Panc1 (cell line): Measurements from ENCODE around the gene GTF3C5. TPM values are rescaled to one million over a fixed set of nuclear protein-coding genes. Genes with fewer than 3 reads are reported as not detected.

Source experiments
- ATAC-seq: fragments of 200-7000 bp; cut with Tn5 transposase; 2 replicates; pipeline ENCODE4 v1.9.1; 2020; ENCODE audit warnings: mild to moderate bottlenecking, moderate library complexity
- BruUV-seq: library from RNA; stranded (reverse); fragments of 400-500 nt; replicated peaks from 2 replicates; lab custom pipeline; 2021; lab: Mats Ljungman, UMichigan
- CTCF ChIA-PET: fragments of 300-600 bp; sonication (Branson Sonifier 250); formaldehyde crosslinking; loops from one replicate; lab custom pipeline; 2022; ENCODE audit warnings: antibody characterized with exemption; lab: Charles Lee
- POLR2A ChIA-PET: fragments of 300-600 bp; sonication (Branson Sonifier 250); formaldehyde crosslinking; loops from one replicate; lab custom pipeline; 2022; ENCODE audit warnings: antibody characterized with exemption; lab: Charles Lee
- DNase-seq: peaks from one replicate; pipeline ENCODE4 v3.0.0-alpha.2; 2010; ENCODE audit warnings: low read depth, low spot score
- H3K27ac ChIP-seq: 2 replicates; pipeline ENCODE4 v1.5.1; 2011; ENCODE audit warnings: mild to moderate bottlenecking, low read length, inconsistent platforms
- H3K27me3 ChIP-seq: fragments of 200-500 bp; sonication (Bioruptor generic); 2 replicates; pipeline ENCODE4 v1.6.0; 2014; ENCODE audit warnings: low read length, inconsistent platforms; ENCODE audit not compliant: control insufficient read depth, insufficient read depth
- H3K36me3 ChIP-seq: fragments of 200-500 bp; sonication (Bioruptor generic); 2 replicates; pipeline ENCODE4 v1.5.1; 2014; ENCODE audit warnings: inconsistent platforms, mild to moderate bottlenecking, low read length, moderate library complexity; ENCODE audit not compliant: control insufficient read depth, insufficient read depth
- H3K4me1 ChIP-seq: 2 replicates; pipeline ENCODE4 v1.5.1; 2011; ENCODE audit warnings: inconsistent platforms, mild to moderate bottlenecking, low read length, moderate library complexity; ENCODE audit not compliant: control insufficient read depth, insufficient read depth
- H3K4me3 ChIP-seq, 2 experiments: 2 replicates each; pipeline ENCODE4 v1.5.1; 2011 to 2012; ENCODE audit warnings: low read depth in 2 of 2, low read length in 2 of 2, mild to moderate bottlenecking in 2 of 2, inconsistent platforms in 1 of 2, moderate library complexity in 1 of 2
- H3K9me3 ChIP-seq: fragments of 200-500 bp; sonication (Bioruptor generic); 2 replicates; pipeline ENCODE4 v1.5.1; 2014; ENCODE audit warnings: low read depth, mild to moderate bottlenecking, inconsistent platforms, low read length, moderate library complexity; ENCODE audit not compliant: control insufficient read depth, insufficient read depth
- POLR2AphosphoS5 ChIP-seq: IDR thresholded peaks from 2 replicates; pipeline ENCODE4 v1.6.1; 2012; ENCODE audit warnings: mild to moderate bottlenecking, low read depth, low read length, moderate library complexity
- REST ChIP-seq, 2 experiments: IDR thresholded peaks; 2 replicates each; pipeline ENCODE4 v1.6.1; 2011 to 2012; ENCODE audit warnings: low read depth in 2 of 2, control low read depth in 1 of 2, low read length in 1 of 2, mild to moderate bottlenecking in 1 of 2, moderate library complexity in 1 of 2; ENCODE audit not compliant: insufficient read depth in 1 of 2
- SIN3A ChIP-seq: IDR thresholded peaks from 2 replicates; pipeline ENCODE4 v1.6.1; 2012; ENCODE audit warnings: low read depth, mild to moderate bottlenecking, low read length, moderate library complexity, borderline replicate concordance; ENCODE audit not compliant: insufficient read depth
- TCF7L2 ChIP-seq: IDR thresholded peaks from 2 replicates; pipeline ENCODE4 v1.6.1; 2011; ENCODE audit warnings: mild to moderate bottlenecking, low read depth, low read length, inconsistent platforms
- in situ Hi-C: cut with HindIII; loops from 2 replicates; pipeline ENCODE4 v1.10.0; 2016; ENCODE audit warnings: low sequenced_read_pairs, low pct_unique_long_range_greater_than_20kb
- intact Hi-C: fragments of 100-400 bp; cut with micrococcal nuclease; formaldehyde crosslinking; loops from one replicate; pipeline ENCODE4 v1.10.0; 2022; ENCODE audit not compliant: unreplicated experiment
- total RNA-seq: library from RNA; stranded (reverse); gene quantifications from one replicate; pipeline ENCODE4 v1.2.1, GENCODE V29; 2021; ENCODE audit not compliant: unreplicated experiment
- TF ChIP-seq, protein P1 (sequence below): fragments of 450-650 bp; IDR thresholded peaks from 2 replicates; pipeline ENCODE4 v1.5.1; 2017; ENCODE audit warnings: mild to moderate bottlenecking

GTF3C5 gene
- total RNA-seq, 1 experiment from 2014 or later = 47.7 TPM

DNA sequence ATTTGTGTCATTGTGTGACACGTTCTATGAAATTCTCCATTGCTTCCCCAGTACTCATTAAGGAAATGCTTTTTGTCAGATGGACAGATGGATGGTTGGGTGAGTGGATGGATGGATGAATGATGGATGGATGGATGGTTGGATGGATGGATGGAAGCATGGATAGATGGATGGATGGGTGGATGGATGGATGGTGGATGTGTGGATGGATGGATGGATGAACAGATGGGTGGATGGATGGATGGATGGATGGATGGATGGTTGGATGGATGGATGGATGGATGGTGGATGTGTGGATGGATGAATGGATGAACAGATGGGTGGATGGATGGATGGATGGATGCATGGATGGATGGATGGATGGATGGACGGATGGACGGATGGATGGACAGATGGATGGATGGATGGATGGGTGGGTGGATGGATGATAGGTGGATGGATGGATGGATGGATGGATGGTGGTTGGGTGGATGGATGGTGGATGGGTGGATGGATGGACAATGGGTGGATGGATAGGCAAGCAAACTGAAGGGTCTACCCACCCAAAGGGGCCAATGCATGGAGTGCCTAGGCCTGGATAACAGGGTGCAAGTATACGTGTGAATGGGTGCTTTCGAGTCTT lies 24.0 kb upstream of the GTF3C5 start:
- Histone ChIP-seq H3K36me3 (no peaks in the 10 kb centered on the region), H3K4me1 (no peaks in the 10 kb centered on the region), H3K4me3 (no peak overlapping the region), H3K27me3 (no peaks in the 10 kb centered on the region), H3K27ac (no peak overlapping the region), H3K9me3 (no peaks in the 10 kb centered on the region)
- DNase-seq (no peak), ATAC-seq (no peak)
- in situ Hi-C loops = no loop called here
- intact Hi-C loops = no loop called here
- no peak for TF ChIP-seq TCF7L2
- TF ChIP-seq SIN3A = no peak
- TF ChIP-seq POLR2AphosphoS5 = no peak
- TF ChIP-seq REST (IDR thresholded peaks at IDR 0.05; ENCODE audit: insufficient read depth in 1 of 2, low read depth in 2 of 2, low read length in 1 of 2) = no peak
- TF ChIP-seq, protein P1, sequence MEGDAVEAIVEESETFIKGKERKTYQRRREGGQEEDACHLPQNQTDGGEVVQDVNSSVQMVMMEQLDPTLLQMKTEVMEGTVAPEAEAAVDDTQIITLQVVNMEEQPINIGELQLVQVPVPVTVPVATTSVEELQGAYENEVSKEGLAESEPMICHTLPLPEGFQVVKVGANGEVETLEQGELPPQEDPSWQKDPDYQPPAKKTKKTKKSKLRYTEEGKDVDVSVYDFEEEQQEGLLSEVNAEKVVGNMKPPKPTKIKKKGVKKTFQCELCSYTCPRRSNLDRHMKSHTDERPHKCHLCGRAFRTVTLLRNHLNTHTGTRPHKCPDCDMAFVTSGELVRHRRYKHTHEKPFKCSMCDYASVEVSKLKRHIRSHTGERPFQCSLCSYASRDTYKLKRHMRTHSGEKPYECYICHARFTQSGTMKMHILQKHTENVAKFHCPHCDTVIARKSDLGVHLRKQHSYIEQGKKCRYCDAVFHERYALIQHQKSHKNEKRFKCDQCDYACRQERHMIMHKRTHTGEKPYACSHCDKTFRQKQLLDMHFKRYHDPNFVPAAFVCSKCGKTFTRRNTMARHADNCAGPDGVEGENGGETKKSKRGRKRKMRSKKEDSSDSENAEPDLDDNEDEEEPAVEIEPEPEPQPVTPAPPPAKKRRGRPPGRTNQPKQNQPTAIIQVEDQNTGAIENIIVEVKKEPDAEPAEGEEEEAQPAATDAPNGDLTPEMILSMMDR = no peak
- POLR2A ChIA-PET = no interaction called here
- no TSS peak for BruUV-seq
- CTCF ChIA-PET = no interaction called here

GRCh38 chr9:133008406-133008805 lies 22.4 kb upstream of the GTF3C5 start:
- Histone ChIP-seq H3K9me3 (no peaks in the 10 kb centered on the region), H3K4me3 (no peak overlapping the region), H3K27me3 (no peaks in the 10 kb centered on the region), H3K27ac (no peak overlapping the region), H3K36me3 (no peaks in the 10 kb centered on the region), H3K4me1 (no peaks in the 10 kb centered on the region)
- DNase-seq = no peak
- BruUV-seq = no TSS peak
- CTCF ChIA-PET = no interaction called here
- POLR2A ChIA-PET = no interaction called here
- intact Hi-C loops (no loop called here), in situ Hi-C loops (no loop called here)
- TF ChIP-seq SIN3A = no peak
- no peak for TF ChIP-seq POLR2AphosphoS5
- TF ChIP-seq REST (IDR thresholded peaks at IDR 0.05; ENCODE audit: insufficient read depth in 1 of 2, low read depth in 2 of 2, low read length in 1 of 2) = no peak
- no peak for TF ChIP-seq TCF7L2
- TF ChIP-seq, protein P1 = no peak
- ATAC-seq = no peak
